Adipose tissue (tissue), 3 donors: ENCODE measurements around the gene WNT7A. TPM values are rescaled to one million over a fixed set of nuclear protein-coding genes. Genes with fewer than 3 reads are reported as not detected.

ENCODE experiments used
- H3K27ac ChIP-seq: one replicate; pipeline ENCODE4 v1.5.1; 2013; ENCODE audit warnings: low read depth, low read length
- WGBS, 3 donors: extraction: QIAGEN DNeasy Blood & Tissue Kit; methylation state at CpG; one replicate each; pipeline ENCODE4 v1.1.7; 2013; 5-methylcytosine and 5-hydroxymethylcytosine counted together
- polyA plus RNA-seq, 3 donors: library from polyadenylated mRNA; stranded (reverse); fragments of 200-250 nt; gene quantifications; one replicate each; pipeline ENCODE4 v1.2.3, GENCODE V29; 2013
- donor health status: healthy with polysubstance abuse.
- donor health status: Bipolar disorder and iron deficiency.
- donor health status: healthy.

Gene WNT7A
- polyA plus RNA-seq, 3 donors = 0.01 TPM; not detected in 2

GRCh38 chr3:13823692-13824091 is 56.2 kb downstream of the WNT7A start:
- H3K27ac ChIP-seq = no peak overlapping the region
- 74 to 89% (median 85%) methylated on average over 3 of the region's 3 CpGs for WGBS, 3 donors

- H3K27ac ChIP-seq = no peak overlapping the region
- 86 to 88% (median 87%) methylated on average over 8 of the region's 8 CpGs for WGBS, 3 donors
Observed at GRCh38 chr3:13822871-13823585, 56.8 kb downstream of the WNT7A start.

GRCh38 chr3:13822042-13822441 is 57.8 kb downstream of the WNT7A start:
- no peak overlapping the region for H3K27ac ChIP-seq
- WGBS, 3 donors = 82 to 91% (median 87%) methylated on average over 5 of the region's 5 CpGs

- WGBS, 3 donors = 51 to 77% (median 76%) methylated on average over 3 of the region's 3 CpGs
- no peak overlapping the region for H3K27ac ChIP-seq
Observed at GRCh38 chr3:13821126-13821525, 58.7 kb downstream of the WNT7A start.

GRCh38 chr3:13818919-13819318 is 61.0 kb downstream of the WNT7A start:
- no peak overlapping the region for H3K27ac ChIP-seq
- WGBS, 3 donors = 76 to 83% (median 79%) methylated on average over 30 of the region's 30 CpGs

GRCh38 chr3:13815088-13815683 is 64.7 kb downstream of the WNT7A start:
- no peak overlapping the region for H3K27ac ChIP-seq
- 81 to 94% (median 90%) methylated on average over 3 of the region's 3 CpGs for WGBS, 3 donors

GRCh38 chr3:13812034-13812471 is 67.8 kb downstream of the WNT7A start:
- H3K27ac ChIP-seq = no peak overlapping the region
- WGBS, 3 donors = 63 to 71% (median 67%) methylated on average over 11 of the region's 11 CpGs

GRCh38 chr3:13811614-13812013 is 68.3 kb downstream of the WNT7A start:
- H3K27ac ChIP-seq = no peak overlapping the region
- WGBS, 3 donors = 49 to 76% (median 74%) methylated on average over 8 of the region's 8 CpGs

GRCh38 chr3:13808550-13808949 is 71.3 kb downstream of the WNT7A start:
- 73 to 84% (median 78%) methylated on average over 8 of the region's 8 CpGs for WGBS, 3 donors
- H3K27ac ChIP-seq = no peak overlapping the region

GRCh38 chr3:13801361-13802204 is 78.3 kb downstream of the WNT7A start:
- WGBS, 3 donors = 77 to 86% (median 81%) methylated on average over 15 of the region's 15 CpGs

GRCh38 chr3:13800064-13800463 is 79.8 kb downstream of the WNT7A start:
- H3K27ac ChIP-seq = no peak overlapping the region
- 26 to 92% (median 86%) methylated on average over 6 of the region's 6 CpGs for WGBS, 3 donors

More at GRCh38 chr3:13801361-13802204, 78.3 kb downstream of the WNT7A start:
- no peak overlapping the region for H3K27ac ChIP-seq

- H3K27ac ChIP-seq = no peak overlapping the region
- 83 to 88% (median 85%) methylated on average over 11 of the region's 11 CpGs for WGBS, 3 donors
Observed at GRCh38 chr3:13798401-13798800, 81.5 kb downstream of the WNT7A start.

- no peak overlapping the region for H3K27ac ChIP-seq
- 49 to 72% (median 53%) methylated on average over 15 of the region's 15 CpGs for WGBS, 3 donors
Observed at GRCh38 chr3:13796701-13797460, 83.0 kb downstream of the WNT7A start.

GRCh38 chr3:13795816-13796215 is 84.1 kb downstream of the WNT7A start:
- no peak overlapping the region for H3K27ac ChIP-seq
- 62 to 77% (median 71%) methylated on average over 16 to 17 of the region's 17 CpGs for WGBS, 3 donors

- WGBS, 3 donors = 87 to 89% (median 88%) methylated on average over 9 of the region's 9 CpGs
- no peak overlapping the region for H3K27ac ChIP-seq
Observed at GRCh38 chr3:13794322-13794721, 85.5 kb downstream of the WNT7A start.

- no peak overlapping the region for H3K27ac ChIP-seq
- 79 to 88% (median 81%) methylated on average over 12 of the region's 12 CpGs for WGBS, 3 donors
Observed at GRCh38 chr3:13793451-13793850, 86.4 kb downstream of the WNT7A start.

GRCh38 chr3:13792512-13793371 is 87.1 kb downstream of the WNT7A start:
- H3K27ac ChIP-seq = no peak overlapping the region
- 56 to 68% (median 64%) methylated on average over 29 of the region's 29 CpGs for WGBS, 3 donors
